Spleen (tissue), 11 donors: Measurements from ENCODE around the gene ADARB1. TPM values are rescaled to one million over a fixed set of nuclear protein-coding genes. Genes with fewer than 3 reads are reported as not detected.

Source experiments
- DNase-seq: peaks from one replicate; pipeline ENCODE4 v3.0.0-alpha.2; 2020
- H3K27ac ChIP-seq, 8 donors: fragments of 200-600 bp; sonication (generic) in 7 of 8; 1 replicate in 4 of 8; 2 replicates in 4 of 8; pipeline versions ENCODE4 v1.5.0 to v1.8.0; 2016 to 2021; ENCODE audit warnings: inconsistent platforms in 4 of 8, mild to moderate bottlenecking in 4 of 8, moderate library complexity in 1 of 8
- H3K27me3 ChIP-seq, 7 donors: fragments of 200-600 bp; sonication (generic) in 6 of 7; replicated peaks in 1 of 7; 1 replicate in 4 of 7; 2 replicates in 3 of 7; pipeline versions ENCODE4 v1.5.0 to v1.8.0; 2016 to 2021; ENCODE audit warnings: inconsistent platforms in 3 of 7, mild to moderate bottlenecking in 1 of 7
- H3K36me3 ChIP-seq, 6 donors: fragments of 200-600 bp; sonication (generic) in 5 of 6; 1 replicate in 4 of 6; 2 replicates in 2 of 6; pipeline versions ENCODE4 v1.5.0 to v1.8.0; 2016 to 2021; ENCODE audit warnings: inconsistent platforms in 2 of 6
- H3K4me1 ChIP-seq, 6 donors: fragments of 200-600 bp; sonication (generic) in 5 of 6; 1 replicate in 3 of 6; 2 replicates in 3 of 6; pipeline versions ENCODE4 v1.5.0 to v1.8.0; 2016 to 2021; ENCODE audit warnings: inconsistent platforms in 3 of 6
- H3K4me3 ChIP-seq, 8 donors: fragments of 200-600 bp; sonication (generic) in 7 of 8; 1 replicate in 4 of 8; 2 replicates in 4 of 8; pipeline versions ENCODE4 v1.5.0 to v1.8.0; 2016 to 2021; ENCODE audit warnings: inconsistent platforms in 4 of 8, mild to moderate bottlenecking in 4 of 8, moderate library complexity in 2 of 8
- H3K9me3 ChIP-seq, 8 donors: fragments of 200-600 bp; sonication (generic) in 7 of 8; 1 replicate in 4 of 8; 2 replicates in 4 of 8; pipeline versions ENCODE4 v1.5.0 to v1.8.0; 2016 to 2021; ENCODE audit warnings: inconsistent platforms in 4 of 8
- CTCF ChIP-seq, 11 experiments: fragments of 200-600 bp in 7 of 11; fragments of 450-650 bp in 4 of 11; sonication (generic) in 4 of 11; IDR thresholded peaks in 8 of 11; conservative IDR thresholded peaks in 3 of 11; 1 replicate in 7 of 11; 2 replicates in 4 of 11; pipeline versions ENCODE4 v1.4.0 to v1.8.0; 2016 to 2021; ENCODE audit warnings: antibody characterized with exemption in 11 of 11, inconsistent platforms in 4 of 11, mild to moderate bottlenecking in 1 of 11
- POLR2A ChIP-seq, 3 donors: fragments of 450-650 bp; IDR thresholded peaks; one replicate each; pipeline ENCODE4 v1.5.1; 2017; ENCODE audit warnings: antibody characterized with exemption in 3 of 3, mild to moderate bottlenecking in 1 of 3
- POLR2AphosphoS5 ChIP-seq, 3 donors: sonication (generic); formaldehyde crosslinking; IDR thresholded peaks; one replicate each; pipeline ENCODE4 v1.5.1; 2017; ENCODE audit warnings: antibody characterized with exemption in 3 of 3
- WGBS, 5 donors: extraction: QIAGEN DNeasy Blood & Tissue Kit in 3 of 5; methylation state at CpG; one replicate each; pipeline versions ENCODE4 v1.1.5 to v1.1.7; 2013 to 2018; 5-methylcytosine and 5-hydroxymethylcytosine counted together
- intact Hi-C: fragments of 100-400 bp; cut with DNase I; formaldehyde crosslinking; loops from one replicate; pipeline ENCODE4 v1.15.0; 2023; ENCODE audit warnings: low total_unique reads
- polyA plus RNA-seq, 3 donors: library from polyadenylated mRNA; stranded (reverse); fragments of 200-250 nt; gene quantifications; one replicate each; pipeline ENCODE4 v1.2.1, GENCODE V29; 2013
- total RNA-seq, 7 donors: library from RNA; depleted of rRNA in 3 of 7; stranded (reverse); fragments of >200 nt in 3 of 7; fragmentation: NEBNext Ultra II Directional in 4 of 7; extraction: Animal tissue kit (Norgen Biotek cat#: 25700) in 4 of 7; gene quantifications; one replicate each; pipeline versions ENCODE4 v1.1.0 to v1.2.1, GENCODE V29; 2016 to 2021
- donor health status: healthy with polysubstance abuse.
- donor health status: DM: no; HTN: no; CAD: no; lungs with moderate emphysema.
- donor health status: DM: no; HTN: no; CAD: no.
- donor health status: Bipolar disorder and iron deficiency.
- donor health status: healthy.
- donor health status: DM: no; HTN: no; CAD: no.
- donor health status: DM: yes; HTN: yes; CAD: no.

ADARB1 gene
- total and polyA plus RNA-seq, 10 donors = 9.1 to 50.8 (median 29.0) TPM

GRCh38 chr21:45200031-45200430 lies 125.7 kb downstream of the ADARB1 start:
- peaks cover 0 to 14% (median 5%) of the 10 kb centered on the region in 6 donors for H3K4me1 ChIP-seq
- intact Hi-C loops = no loop called here
- TF ChIP-seq POLR2AphosphoS5 (IDR thresholded peaks at IDR 0.05) = no peak
- no peak for TF ChIP-seq CTCF (IDR thresholded peaks at IDR 0.05 in 8 of 11, conservative IDR thresholded peaks at IDR 0.05 in 3 of 11)
- no peak for TF ChIP-seq POLR2A (IDR thresholded peaks at IDR 0.05)

GRCh38 chr21:45200581-45201296 lies 126.4 kb downstream of the ADARB1 start:
- DNase-seq = no peak
- no peaks in the 10 kb centered on the region for H3K9me3 ChIP-seq
- H3K4me1 ChIP-seq = peaks cover 0 to 14% (median 5%) of the 10 kb centered on the region in 6 donors
- no peak overlapping the region for H3K4me3 ChIP-seq
- intact Hi-C loops = no loop called here
- H3K36me3 ChIP-seq = peaks cover 0 to 70% (median 22%) of the 10 kb centered on the region in 6 donors
- no peak overlapping the region for H3K27ac ChIP-seq
- no peaks in the 10 kb centered on the region for H3K27me3 ChIP-seq
- WGBS, 5 donors = 46 to 65% (median 60%) methylated on average over 14 to 16 of the region's 16 CpGs
- TF ChIP-seq CTCF (IDR thresholded peaks at IDR 0.05 in 8 of 11, conservative IDR thresholded peaks at IDR 0.05 in 3 of 11) (no peak), POLR2A (IDR thresholded peaks at IDR 0.05) (no peak), POLR2AphosphoS5 (IDR thresholded peaks at IDR 0.05) (no peak)

More at GRCh38 chr21:45200031-45200430, 125.7 kb downstream of the ADARB1 start:
- peaks cover 0 to 68% (median 14%) of the 10 kb centered on the region in 6 donors for H3K36me3 ChIP-seq
- H3K27me3 ChIP-seq = no peaks in the 10 kb centered on the region
- H3K9me3 ChIP-seq = no peaks in the 10 kb centered on the region
- no peak overlapping the region for H3K27ac ChIP-seq
- WGBS, 5 donors = 88 to 96% (median 90%) methylated on average over 7 to 8 of the region's 8 CpGs
- no peak overlapping the region for H3K4me3 ChIP-seq
- no peak for DNase-seq

- H3K27me3 ChIP-seq = no peaks in the 10 kb centered on the region
- no peak for TF ChIP-seq POLR2A (IDR thresholded peaks at IDR 0.05)
- no peak for TF ChIP-seq POLR2AphosphoS5 (IDR thresholded peaks at IDR 0.05)
- TF ChIP-seq CTCF (IDR thresholded peaks at IDR 0.05 in 8 of 11, conservative IDR thresholded peaks at IDR 0.05 in 3 of 11) = no peak
- 90 to 93% (median 92%) methylated on average over 9 of the region's 9 CpGs for WGBS, 5 donors
- no peaks in the 10 kb centered on the region for H3K9me3 ChIP-seq
- H3K4me3 ChIP-seq = no peak overlapping the region
- H3K36me3 ChIP-seq = peaks cover 0 to 67% (median 29%) of the 10 kb centered on the region in 6 donors
- H3K27ac ChIP-seq = no peak overlapping the region
- intact Hi-C loops = no loop called here
- DNase-seq = no peak
- H3K4me1 ChIP-seq = peaks cover 0 to 18% (median 5%) of the 10 kb centered on the region in 6 donors
Observed at GRCh38 chr21:45202344-45202743, 128.0 kb downstream of the ADARB1 start.

GRCh38 chr21:45202889-45203288 lies 128.5 kb downstream of the ADARB1 start:
- H3K27me3 ChIP-seq = no peaks in the 10 kb centered on the region
- no peak overlapping the region for H3K27ac ChIP-seq
- H3K4me3 ChIP-seq = no peak overlapping the region
- H3K4me1 ChIP-seq = peaks cover 0 to 23% (median 10%) of the 10 kb centered on the region in 6 donors
- intact Hi-C loops = no loop called here
- DNase-seq = no peak
- H3K36me3 ChIP-seq = peaks cover 0 to 67% (median 30%) of the 10 kb centered on the region in 6 donors
- WGBS, 5 donors = 90 to 96% (median 93%) methylated on average over 16 of the region's 16 CpGs
- H3K9me3 ChIP-seq = no peaks in the 10 kb centered on the region
- no peak for TF ChIP-seq POLR2AphosphoS5 (IDR thresholded peaks at IDR 0.05)
- no peak for TF ChIP-seq POLR2A (IDR thresholded peaks at IDR 0.05)
- TF ChIP-seq CTCF (IDR thresholded peaks at IDR 0.05 in 8 of 11, conservative IDR thresholded peaks at IDR 0.05 in 3 of 11) = no peak
